ENCODE data around the gene BICC1. TPM values are rescaled to one million over a fixed set of nuclear protein-coding genes. Genes with fewer than 3 reads are reported as not detected.

BICC1 gene
- polyA plus RNA-seq, 1 donor (not counting 4 experiments of a cell fraction or from before 2014, with no cell fraction given): 4.2 TPM

DNA sequence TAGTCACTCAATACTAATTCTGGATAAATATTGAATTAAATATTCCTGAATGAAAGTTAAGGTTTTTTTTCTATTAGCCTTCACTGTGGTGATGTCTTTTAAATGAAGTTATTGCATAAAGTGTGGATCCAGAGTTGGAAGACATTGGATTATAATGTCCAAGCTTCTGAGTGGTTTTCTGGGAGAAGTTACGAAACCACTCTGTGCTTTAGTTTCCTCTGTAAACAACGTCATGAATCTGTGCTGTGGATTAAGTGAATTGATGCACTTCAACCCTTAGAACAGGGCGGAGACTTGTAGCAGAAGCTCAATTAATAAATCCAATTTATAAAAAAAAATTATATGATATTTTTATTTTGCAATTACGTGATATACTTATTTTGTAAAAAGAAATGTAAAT is 271.7 kb downstream of the BICC1 start:
- H3K9me1 ChIP-seq (ENCODE audit: control insufficient read depth, extremely low read depth, insufficient read depth, low read length): no peaks in the 10 kb centered on the region
- TF ChIP-seq EZH2 (IDR thresholded peaks at IDR 0.05; ENCODE audit: low read length): no peak
- TF ChIP-seq, protein P1, sequence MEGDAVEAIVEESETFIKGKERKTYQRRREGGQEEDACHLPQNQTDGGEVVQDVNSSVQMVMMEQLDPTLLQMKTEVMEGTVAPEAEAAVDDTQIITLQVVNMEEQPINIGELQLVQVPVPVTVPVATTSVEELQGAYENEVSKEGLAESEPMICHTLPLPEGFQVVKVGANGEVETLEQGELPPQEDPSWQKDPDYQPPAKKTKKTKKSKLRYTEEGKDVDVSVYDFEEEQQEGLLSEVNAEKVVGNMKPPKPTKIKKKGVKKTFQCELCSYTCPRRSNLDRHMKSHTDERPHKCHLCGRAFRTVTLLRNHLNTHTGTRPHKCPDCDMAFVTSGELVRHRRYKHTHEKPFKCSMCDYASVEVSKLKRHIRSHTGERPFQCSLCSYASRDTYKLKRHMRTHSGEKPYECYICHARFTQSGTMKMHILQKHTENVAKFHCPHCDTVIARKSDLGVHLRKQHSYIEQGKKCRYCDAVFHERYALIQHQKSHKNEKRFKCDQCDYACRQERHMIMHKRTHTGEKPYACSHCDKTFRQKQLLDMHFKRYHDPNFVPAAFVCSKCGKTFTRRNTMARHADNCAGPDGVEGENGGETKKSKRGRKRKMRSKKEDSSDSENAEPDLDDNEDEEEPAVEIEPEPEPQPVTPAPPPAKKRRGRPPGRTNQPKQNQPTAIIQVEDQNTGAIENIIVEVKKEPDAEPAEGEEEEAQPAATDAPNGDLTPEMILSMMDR (optimal IDR thresholded peaks at IDR 0.05 in 1 of 3, IDR thresholded peaks at IDR 0.05 in 1 of 3, conservative IDR thresholded peaks at IDR 0.05 in 1 of 3; ENCODE audit: extremely low read depth in 1 of 3, insufficient read depth in 2 of 3, low read length in 3 of 3): no peak
- H4K20me1 ChIP-seq (ENCODE audit: control insufficient read depth, extremely low read depth, insufficient read depth, low read length): no peaks in the 10 kb centered on the region
- H3K4me3 ChIP-seq (ENCODE audit: control insufficient read depth in 2 of 3, extremely low read depth in 1 of 3, insufficient read depth in 2 of 3, low read depth in 1 of 3, low read length in 3 of 3): no peak overlapping the region
- H3K4me2 ChIP-seq (ENCODE audit: control insufficient read depth, extremely low read depth, insufficient read depth, low read depth, low read length): no peak overlapping the region
- no peaks in the 10 kb centered on the region for H3K36me3 ChIP-seq (ENCODE audit: control insufficient read depth in 2 of 2, extremely low read depth in 1 of 2, insufficient read depth in 2 of 2, low read length in 2 of 2)
- no peak for DNase-seq (ENCODE audit: low read depth, low spot score)
- no peaks in the 10 kb centered on the region for H3K9me3 ChIP-seq (ENCODE audit: control insufficient read depth, low read depth, low read length)
- no peak overlapping the region for H3K27ac ChIP-seq (ENCODE audit: control insufficient read depth, insufficient read depth, low read length)
- H3K27me3 ChIP-seq (ENCODE audit: control insufficient read depth, extremely low read depth, insufficient read depth, low read length): no peaks in the 10 kb centered on the region
- H3K79me2 ChIP-seq (ENCODE audit: control insufficient read depth, insufficient read depth, low read length): no peaks in the 10 kb centered on the region
- H3K4me1 ChIP-seq (ENCODE audit: control insufficient read depth, extremely low read depth, insufficient read depth, low read length): no peaks in the 10 kb centered on the region
- dilution Hi-C loops (cut with MboI; ENCODE audit: extremely low pct_ligation_motif_present, low sequenced_read_pairs): no loop called here
- no peak overlapping the region for H3K9ac ChIP-seq (ENCODE audit: control insufficient read depth, extremely low read depth, insufficient read depth, low read length)
- H2AFZ ChIP-seq (ENCODE audit: control insufficient read depth, low read length): no peak overlapping the region
- FAIRE-seq: no peak

DNA sequence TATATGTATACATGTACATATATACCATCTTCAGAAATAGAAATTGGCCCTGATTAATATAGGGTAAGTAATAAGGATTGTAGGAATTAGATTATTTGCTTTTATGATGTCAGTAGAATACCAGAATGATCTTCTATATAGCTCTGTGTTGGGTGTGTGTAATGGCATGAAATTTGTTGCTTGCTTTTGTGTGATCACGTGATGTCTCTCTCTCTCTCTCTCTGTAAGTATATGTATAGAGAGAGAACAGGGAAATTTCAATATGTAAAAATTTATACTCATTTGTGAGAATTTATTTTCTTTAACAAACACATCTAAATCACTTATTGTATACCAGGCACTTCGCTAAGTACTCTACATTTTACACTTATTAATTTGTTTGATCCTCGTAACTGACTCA is 272.7 kb downstream of the BICC1 start:
- Histone ChIP-seq H2AFZ (ENCODE audit: control insufficient read depth, low read length) (no peak overlapping the region), H3K4me2 (ENCODE audit: control insufficient read depth, extremely low read depth, insufficient read depth, low read depth, low read length) (no peak overlapping the region), H3K9me1 (ENCODE audit: control insufficient read depth, extremely low read depth, insufficient read depth, low read length) (no peaks in the 10 kb centered on the region), H4K20me1 (ENCODE audit: control insufficient read depth, extremely low read depth, insufficient read depth, low read length) (no peaks in the 10 kb centered on the region), H3K9me3 (ENCODE audit: control insufficient read depth, low read depth, low read length) (no peaks in the 10 kb centered on the region), H3K4me1 (ENCODE audit: control insufficient read depth, extremely low read depth, insufficient read depth, low read length) (no peaks in the 10 kb centered on the region), H3K27ac (ENCODE audit: control insufficient read depth, insufficient read depth, low read length) (no peak overlapping the region), H3K27me3 (ENCODE audit: control insufficient read depth, extremely low read depth, insufficient read depth, low read length) (no peaks in the 10 kb centered on the region), H3K9ac (ENCODE audit: control insufficient read depth, extremely low read depth, insufficient read depth, low read length) (no peak overlapping the region), H3K36me3 (ENCODE audit: control insufficient read depth in 2 of 2, extremely low read depth in 1 of 2, insufficient read depth in 2 of 2, low read length in 2 of 2) (no peaks in the 10 kb centered on the region), H3K79me2 (ENCODE audit: control insufficient read depth, insufficient read depth, low read length) (no peaks in the 10 kb centered on the region), H3K4me3 (ENCODE audit: control insufficient read depth in 2 of 3, extremely low read depth in 1 of 3, insufficient read depth in 2 of 3, low read depth in 1 of 3, low read length in 3 of 3) (no peak overlapping the region)
- dilution Hi-C loops (cut with MboI; ENCODE audit: extremely low pct_ligation_motif_present, low sequenced_read_pairs): no loop called here
- FAIRE-seq (no peak), DNase-seq (ENCODE audit: low read depth, low spot score) (no peak)
- no peak for TF ChIP-seq EZH2 (IDR thresholded peaks at IDR 0.05; ENCODE audit: low read length)
- TF ChIP-seq, protein P1 (optimal IDR thresholded peaks at IDR 0.05 in 1 of 3, IDR thresholded peaks at IDR 0.05 in 1 of 3, conservative IDR thresholded peaks at IDR 0.05 in 1 of 3; ENCODE audit: extremely low read depth in 1 of 3, insufficient read depth in 2 of 3, low read length in 3 of 3): no peak

All from keratinocyte (primary cell).